Peyer's patch (tissue), 4 donors: ENCODE data around the gene SPTA1. TPM values are rescaled to one million over a fixed set of nuclear protein-coding genes. Genes with fewer than 3 reads are reported as not detected.

ENCODE experiments used
- DNase-seq, 3 donors: peaks; one replicate each; pipeline ENCODE4 v3.0.0-alpha.2; 2017 to 2019
- H3K27ac ChIP-seq, 4 donors: fragments of 200-600 bp; sonication (generic); one replicate each; pipeline ENCODE4 v1.5.1; 2016 to 2019
- H3K27me3 ChIP-seq, 2 donors: fragments of 200-600 bp; sonication (generic); one replicate each; pipeline ENCODE4 v1.5.1; 2019
- H3K36me3 ChIP-seq, 3 donors: fragments of 200-600 bp; sonication (generic); one replicate each; pipeline ENCODE4 v1.5.1; 2016 to 2019
- H3K4me1 ChIP-seq, 4 donors: fragments of 200-600 bp; sonication (generic); one replicate each; pipeline ENCODE4 v1.5.1; 2016 to 2019
- H3K4me3 ChIP-seq, 4 donors: fragments of 200-600 bp; sonication (generic); 1 replicate in 3 of 4; 2 replicates in 1 of 4; pipeline ENCODE4 v1.5.1; 2016 to 2019; ENCODE audit warnings: mild to moderate bottlenecking in 1 of 4
- H3K9me3 ChIP-seq, 4 donors: fragments of 200-600 bp; sonication (generic); one replicate each; pipeline ENCODE4 v1.5.1; 2016 to 2019; ENCODE audit warnings: mild to moderate bottlenecking in 1 of 4
- POLR2A ChIP-seq, 2 donors: fragments of 450-650 bp; IDR thresholded peaks; one replicate each; pipeline ENCODE4 v1.5.1; 2017; ENCODE audit warnings: antibody characterized with exemption in 2 of 2, mild to moderate bottlenecking in 2 of 2, moderate library complexity in 2 of 2
- total RNA-seq, 4 donors: library from RNA; depleted of rRNA; stranded (reverse); fragments of >200 nt; gene quantifications; one replicate each; pipeline ENCODE4 v1.1.0, GENCODE V29; 2016
- TF ChIP-seq, protein P1 (sequence below), 6 experiments: fragments of 450-650 bp in 4 of 6; fragments of 200-600 bp in 2 of 6; sonication (generic) in 1 of 6; IDR thresholded peaks; one replicate each; pipeline ENCODE4 v1.5.1; 2017 to 2019; ENCODE audit warnings: antibody characterized with exemption in 6 of 6, mild to moderate bottlenecking in 3 of 6, moderate library complexity in 1 of 6

Gene SPTA1
- total RNA-seq, result not detected

DNA sequence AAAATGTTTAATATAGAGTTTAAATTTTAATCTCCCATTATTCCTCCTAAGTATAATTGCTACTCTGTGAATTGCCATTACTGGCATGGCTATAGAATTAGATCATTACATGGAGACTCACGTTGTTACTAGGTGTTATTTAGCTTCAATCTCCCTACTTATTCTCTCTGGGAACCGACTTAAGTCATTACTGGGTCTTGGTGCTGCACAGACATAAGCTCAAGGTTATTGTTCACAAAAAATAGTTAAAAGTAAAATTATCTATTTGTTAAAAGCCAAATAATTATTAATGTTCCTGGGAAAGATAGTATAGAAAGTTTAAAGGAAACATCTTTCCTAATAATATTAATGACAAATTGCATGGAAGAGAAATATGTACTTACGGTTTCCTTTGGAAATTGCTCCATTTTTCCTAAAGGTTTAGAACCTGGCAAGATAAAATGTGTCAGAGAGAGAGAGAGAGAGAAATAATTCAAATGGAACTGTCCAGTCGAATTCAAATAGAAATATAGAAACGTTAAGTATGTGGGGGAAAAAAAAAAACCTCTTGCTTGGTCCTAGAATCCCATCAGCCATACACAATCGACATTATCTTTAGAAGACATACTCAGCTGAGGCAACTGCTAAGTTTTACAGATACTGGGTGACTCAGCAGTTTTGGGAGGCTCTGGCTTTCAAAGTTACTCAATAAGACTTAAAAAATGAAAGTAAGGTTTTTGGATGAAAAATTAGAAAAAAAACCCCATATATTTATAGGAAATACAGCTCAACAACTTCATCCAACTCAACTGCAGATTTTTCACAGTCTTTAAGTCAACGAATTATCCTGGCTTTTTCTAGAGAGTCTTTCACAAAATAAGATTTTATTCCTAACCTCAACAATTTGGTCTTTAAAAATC is at the start of gene SPTA1:
Gene SPTA1 (minus strand): TSS at position 605 of the 899 bp plus-strand sequence. CDS start 198 bp downstream, at position 407.
- H3K9me3 ChIP-seq, result no peaks in the 10 kb centered on the region
- H3K4me1 ChIP-seq, result no peaks in the 10 kb centered on the region
- H3K27me3 ChIP-seq, result no peaks in the 10 kb centered on the region
- no peak for DNase-seq
- no peak within 1 kb of the TSS for H3K4me3 ChIP-seq
- no peak within 1 kb of the TSS for H3K27ac ChIP-seq
- no peaks in the 10 kb centered on the region for H3K36me3 ChIP-seq
- no peak for TF ChIP-seq POLR2A (IDR thresholded peaks at IDR 0.05)
- TF ChIP-seq, protein P1, sequence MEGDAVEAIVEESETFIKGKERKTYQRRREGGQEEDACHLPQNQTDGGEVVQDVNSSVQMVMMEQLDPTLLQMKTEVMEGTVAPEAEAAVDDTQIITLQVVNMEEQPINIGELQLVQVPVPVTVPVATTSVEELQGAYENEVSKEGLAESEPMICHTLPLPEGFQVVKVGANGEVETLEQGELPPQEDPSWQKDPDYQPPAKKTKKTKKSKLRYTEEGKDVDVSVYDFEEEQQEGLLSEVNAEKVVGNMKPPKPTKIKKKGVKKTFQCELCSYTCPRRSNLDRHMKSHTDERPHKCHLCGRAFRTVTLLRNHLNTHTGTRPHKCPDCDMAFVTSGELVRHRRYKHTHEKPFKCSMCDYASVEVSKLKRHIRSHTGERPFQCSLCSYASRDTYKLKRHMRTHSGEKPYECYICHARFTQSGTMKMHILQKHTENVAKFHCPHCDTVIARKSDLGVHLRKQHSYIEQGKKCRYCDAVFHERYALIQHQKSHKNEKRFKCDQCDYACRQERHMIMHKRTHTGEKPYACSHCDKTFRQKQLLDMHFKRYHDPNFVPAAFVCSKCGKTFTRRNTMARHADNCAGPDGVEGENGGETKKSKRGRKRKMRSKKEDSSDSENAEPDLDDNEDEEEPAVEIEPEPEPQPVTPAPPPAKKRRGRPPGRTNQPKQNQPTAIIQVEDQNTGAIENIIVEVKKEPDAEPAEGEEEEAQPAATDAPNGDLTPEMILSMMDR (IDR thresholded peaks at IDR 0.05), result no peak

DNA sequence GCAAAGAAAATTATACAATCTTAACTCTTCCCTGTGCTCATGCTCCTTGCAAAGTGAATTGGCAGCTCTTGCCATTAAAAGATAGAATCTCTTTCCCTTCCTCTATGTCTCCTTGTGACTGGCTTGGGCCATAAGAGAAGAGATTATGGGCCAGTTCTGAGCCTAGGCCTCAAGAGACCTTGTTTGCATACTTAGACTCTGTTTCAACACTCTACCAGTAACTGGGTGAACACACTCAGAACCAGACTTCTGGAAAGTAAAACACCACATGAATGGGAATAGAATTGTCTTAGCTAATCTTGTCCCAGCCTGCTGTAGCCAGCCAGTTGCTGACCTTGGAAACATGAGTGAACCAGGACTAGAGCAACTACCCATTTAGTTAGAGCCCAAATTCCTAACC is 49.3 kb upstream of the SPTA1 start:
- H3K9me3 ChIP-seq, result no peaks in the 10 kb centered on the region
- no peaks in the 10 kb centered on the region for H3K36me3 ChIP-seq
- H3K4me3 ChIP-seq, result no peak overlapping the region
- no peaks in the 10 kb centered on the region for H3K4me1 ChIP-seq
- no peak for DNase-seq
- no peaks in the 10 kb centered on the region for H3K27me3 ChIP-seq
- no peak overlapping the region for H3K27ac ChIP-seq
- no peak for TF ChIP-seq POLR2A (IDR thresholded peaks at IDR 0.05)
- TF ChIP-seq, protein P1 (IDR thresholded peaks at IDR 0.05), result no peak

DNA sequence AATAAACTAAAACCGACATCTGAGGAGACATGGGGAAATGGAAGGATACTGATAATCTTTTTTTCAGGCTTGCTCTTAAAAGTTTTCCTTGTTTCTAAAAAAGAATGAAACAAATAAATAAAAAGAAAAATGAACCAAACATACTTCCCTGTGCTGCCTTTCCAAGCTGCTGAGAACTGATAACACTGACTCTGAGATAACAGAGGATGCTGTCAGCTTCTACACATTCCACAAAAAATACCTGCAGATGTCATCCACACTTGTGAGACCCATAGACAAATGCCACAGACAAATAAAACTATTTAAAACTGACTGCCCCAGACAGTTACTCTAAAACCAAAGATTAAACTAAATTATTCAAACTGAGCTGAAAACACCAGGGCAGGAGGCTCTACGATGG is 46.0 kb upstream of the SPTA1 start:
- H3K36me3 ChIP-seq, result no peaks in the 10 kb centered on the region
- H3K4me1 ChIP-seq, result no peaks in the 10 kb centered on the region
- H3K4me3 ChIP-seq, result no peak overlapping the region
- H3K27me3 ChIP-seq, result no peaks in the 10 kb centered on the region
- TF ChIP-seq POLR2A (IDR thresholded peaks at IDR 0.05), result no peak
- TF ChIP-seq, protein P1 (IDR thresholded peaks at IDR 0.05), result no peak
- H3K9me3 ChIP-seq, result no peaks in the 10 kb centered on the region
- no peak for DNase-seq
- no peak overlapping the region for H3K27ac ChIP-seq

DNA sequence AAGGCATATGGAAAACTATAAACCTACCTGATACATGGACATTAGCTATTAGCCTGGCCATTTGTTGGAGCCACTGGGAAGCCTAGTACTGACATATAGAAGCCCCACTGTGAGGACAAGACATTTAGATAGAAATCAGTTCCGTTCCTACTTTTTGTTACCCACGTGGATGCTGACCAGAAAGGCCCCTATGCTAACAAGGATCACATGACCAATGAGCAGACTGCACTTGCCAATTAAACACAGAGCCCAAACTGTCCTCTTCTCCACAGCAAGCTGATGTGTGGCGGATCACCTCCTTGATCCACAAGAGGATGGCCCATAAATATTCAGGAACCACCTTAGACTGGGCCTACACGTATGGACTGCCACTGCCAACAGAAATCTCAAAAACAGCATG is 45.2 kb upstream of the SPTA1 start:
- Histone ChIP-seq H3K36me3 (no peaks in the 10 kb centered on the region), H3K9me3 (no peaks in the 10 kb centered on the region), H3K4me1 (no peaks in the 10 kb centered on the region), H3K27me3 (no peaks in the 10 kb centered on the region), H3K27ac (no peak overlapping the region), H3K4me3 (no peak overlapping the region)
- TF ChIP-seq POLR2A (IDR thresholded peaks at IDR 0.05), result no peak
- TF ChIP-seq, protein P1 (IDR thresholded peaks at IDR 0.05), result no peak
- DNase-seq, result no peak

DNA sequence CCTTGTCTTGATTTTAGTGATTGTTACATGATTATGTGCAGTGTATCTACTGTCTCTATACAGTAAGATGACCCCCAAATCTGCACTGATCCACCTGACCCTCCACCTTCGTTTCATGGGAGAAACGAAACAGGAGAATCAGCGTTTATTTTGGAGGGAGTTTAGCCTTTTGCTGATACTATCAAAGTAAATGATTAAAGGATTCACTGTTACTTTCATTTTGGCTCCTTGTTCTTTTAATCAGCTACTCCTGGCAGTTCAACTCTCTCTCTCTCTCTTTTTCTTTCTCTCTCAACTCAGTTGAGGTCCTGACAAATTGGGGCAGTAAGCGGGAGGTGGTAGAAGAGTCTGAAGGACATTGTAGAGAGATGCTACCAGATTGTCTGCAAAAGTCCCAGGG is 43.9 kb upstream of the SPTA1 start:
- H3K4me3 ChIP-seq, result no peak overlapping the region
- no peak overlapping the region for H3K27ac ChIP-seq
- no peaks in the 10 kb centered on the region for H3K27me3 ChIP-seq
- H3K9me3 ChIP-seq, result no peaks in the 10 kb centered on the region
- no peaks in the 10 kb centered on the region for H3K36me3 ChIP-seq
- no peaks in the 10 kb centered on the region for H3K4me1 ChIP-seq
- TF ChIP-seq, protein P1 (IDR thresholded peaks at IDR 0.05), result no peak
- TF ChIP-seq POLR2A (IDR thresholded peaks at IDR 0.05), result no peak
- no peak for DNase-seq
